Retina (tissue), 1 donor: Measurements from ENCODE around the gene ERFL.
"Not testable (repeated sequence)": the region's sequence is repeated elsewhere in the genome, so short reads cannot be mapped to it uniquely, and the experiment has no call there.

Experiments used
- DNase-seq: peaks from one replicate; pipeline ENCODE4 v3.0.0-alpha.2; 2016

ERFL gene

DNA sequence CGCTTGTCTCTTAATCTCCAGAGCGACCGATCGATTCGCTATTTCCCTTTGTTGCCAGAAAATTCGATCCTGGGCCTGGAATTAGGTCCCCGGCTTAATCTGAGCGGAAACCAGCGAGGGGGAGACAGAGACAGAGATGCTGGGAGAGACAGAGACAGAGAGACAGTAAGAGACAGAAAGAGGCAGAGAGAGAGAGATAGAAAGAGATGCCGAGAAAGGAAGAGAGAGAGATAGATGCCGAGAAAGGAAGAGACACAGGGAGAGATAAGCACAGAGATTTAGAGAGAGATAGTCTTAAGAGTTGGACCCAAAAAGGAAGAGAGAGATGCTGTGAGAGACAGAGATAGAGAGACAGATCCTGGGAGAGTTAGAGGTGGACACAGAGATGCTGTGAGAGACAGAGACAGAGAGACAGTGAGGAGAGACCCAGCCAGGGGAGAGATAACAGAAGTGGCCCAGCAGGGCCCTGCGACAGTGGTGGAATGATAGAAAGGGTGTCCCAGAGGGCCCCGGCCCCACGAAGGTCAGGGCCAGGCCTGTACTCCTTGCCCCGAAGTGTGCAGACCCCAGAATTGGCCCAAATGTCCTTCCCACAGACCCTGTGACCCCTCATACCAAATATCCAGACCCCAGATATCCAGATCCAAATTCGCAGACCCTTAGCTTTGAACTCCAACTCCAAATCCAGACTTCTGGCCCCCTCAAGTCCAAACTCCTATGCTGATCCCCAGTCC, 1.3 kb downstream of the ERFL start:
- DNase-seq = peak; percentile 26

DNA sequence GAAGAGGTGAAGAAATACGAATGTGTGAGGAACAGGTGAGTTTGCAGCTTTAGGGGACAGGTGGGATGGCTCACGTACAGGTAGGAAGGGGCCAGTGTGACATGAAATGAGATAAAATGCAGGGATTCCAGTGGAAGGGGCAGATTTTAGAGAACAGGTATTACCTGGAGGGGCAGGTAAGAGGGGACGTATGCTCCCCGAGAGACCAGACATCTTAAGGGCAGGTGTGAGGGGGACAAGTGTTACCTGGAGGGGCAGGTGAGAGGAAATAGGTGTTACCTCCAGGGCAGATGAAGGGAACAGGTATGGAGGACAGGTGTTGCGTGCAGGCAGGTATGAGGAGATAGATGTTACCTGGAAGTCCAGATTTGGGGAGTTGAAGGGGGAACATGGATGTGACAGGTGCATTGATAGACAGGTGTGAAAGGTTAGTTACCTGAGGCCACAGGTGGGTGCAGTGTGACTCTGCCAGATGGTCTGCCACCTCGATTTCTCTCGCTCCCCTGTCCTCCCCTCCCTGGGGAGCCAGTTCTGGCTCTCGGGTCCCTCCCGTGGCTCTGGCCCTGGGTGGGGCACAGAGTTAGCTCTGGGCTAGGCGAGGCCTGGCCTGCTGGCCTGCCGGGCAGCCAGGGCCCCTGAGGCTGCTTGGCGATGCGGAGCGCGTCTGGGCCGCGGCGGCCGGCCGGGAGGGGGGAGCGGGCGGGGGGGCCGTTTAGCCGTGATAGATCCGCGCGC, 2.1 kb downstream of the ERFL start:
- peak; percentile 37 for DNase-seq

DNA sequence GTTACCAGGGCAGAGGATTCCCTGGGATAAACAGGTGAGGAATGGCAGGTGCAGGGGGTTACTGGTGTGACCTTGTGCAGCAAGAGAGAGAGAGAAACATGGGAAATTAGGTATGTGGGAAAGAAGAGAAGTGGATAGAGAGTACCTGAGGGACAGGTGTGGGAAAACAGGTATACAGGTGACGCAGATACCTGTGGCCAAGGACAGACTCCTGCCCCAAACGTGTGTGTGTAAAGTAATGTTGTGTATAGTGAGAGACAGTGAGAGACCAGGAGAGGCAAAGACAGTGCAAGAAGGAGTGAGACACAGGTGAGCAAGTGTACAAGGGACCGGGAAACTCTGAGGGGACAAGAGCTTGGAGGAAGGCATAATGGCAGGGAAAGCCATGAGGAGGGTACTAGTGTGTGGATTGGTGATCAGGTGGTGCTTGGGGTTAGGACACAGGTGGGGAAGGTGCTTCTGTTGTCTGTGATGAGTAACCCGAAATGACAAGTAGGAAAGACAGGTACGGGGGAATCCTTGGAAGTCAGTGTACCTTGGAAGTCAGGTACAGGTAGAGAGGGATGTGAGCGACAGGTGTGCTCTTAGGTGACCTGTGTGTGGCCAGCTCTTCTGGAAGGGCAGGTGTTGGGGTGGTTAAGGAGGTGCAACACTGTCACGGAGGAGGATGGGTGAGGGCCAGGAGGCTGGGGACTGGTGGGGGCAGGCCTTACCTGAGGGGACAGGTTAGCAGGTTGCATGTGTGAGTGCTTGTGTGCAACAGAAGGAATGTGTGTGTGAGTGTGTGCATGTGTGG, 2.8 kb downstream of the ERFL start:
- no peak for DNase-seq

GRCh38 chr19:41924151-41925145, 3.8 kb downstream of the ERFL start:
- DNase-seq = no peak

DNA sequence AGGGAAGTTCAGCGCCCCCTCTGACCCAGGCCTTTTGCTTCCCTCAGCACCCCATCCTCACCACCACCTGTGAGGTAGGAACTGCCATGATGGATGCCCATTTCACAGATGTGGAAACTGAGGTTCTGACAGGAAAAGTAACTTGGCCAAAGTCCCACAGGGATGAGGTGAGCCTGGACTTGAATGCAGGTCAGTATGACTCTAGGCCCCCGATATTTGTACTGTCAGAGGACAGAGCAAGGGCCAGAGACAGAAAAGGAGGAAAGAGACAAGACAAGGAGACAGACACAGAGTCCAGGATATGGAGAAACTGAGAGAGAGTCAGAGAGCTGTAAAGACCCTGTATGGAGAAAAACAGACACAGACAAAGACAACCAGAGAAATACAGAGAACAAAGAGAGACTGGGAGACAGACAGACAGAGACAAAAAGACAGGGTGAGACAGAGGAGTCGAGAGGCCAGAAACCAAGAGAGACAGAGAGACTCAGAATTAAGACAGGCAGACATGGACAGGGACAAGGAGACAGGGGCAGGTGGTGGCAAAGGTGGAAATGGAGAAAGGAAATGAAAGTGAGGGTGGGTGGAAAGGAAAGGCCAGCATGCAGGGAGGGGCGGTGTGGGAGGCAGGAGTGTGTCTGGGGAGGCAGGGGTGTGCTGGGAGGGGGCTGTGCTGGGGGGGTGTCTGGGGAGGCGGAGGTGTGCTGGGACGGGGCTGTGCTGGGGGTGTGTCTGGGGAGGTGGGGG, 5.0 kb downstream of the ERFL start:
- DNase-seq = no peak

- DNase-seq = peak; percentile 25
Measured at GRCh38 chr19:41922585-41922984, 5.7 kb downstream of the ERFL start.

DNA sequence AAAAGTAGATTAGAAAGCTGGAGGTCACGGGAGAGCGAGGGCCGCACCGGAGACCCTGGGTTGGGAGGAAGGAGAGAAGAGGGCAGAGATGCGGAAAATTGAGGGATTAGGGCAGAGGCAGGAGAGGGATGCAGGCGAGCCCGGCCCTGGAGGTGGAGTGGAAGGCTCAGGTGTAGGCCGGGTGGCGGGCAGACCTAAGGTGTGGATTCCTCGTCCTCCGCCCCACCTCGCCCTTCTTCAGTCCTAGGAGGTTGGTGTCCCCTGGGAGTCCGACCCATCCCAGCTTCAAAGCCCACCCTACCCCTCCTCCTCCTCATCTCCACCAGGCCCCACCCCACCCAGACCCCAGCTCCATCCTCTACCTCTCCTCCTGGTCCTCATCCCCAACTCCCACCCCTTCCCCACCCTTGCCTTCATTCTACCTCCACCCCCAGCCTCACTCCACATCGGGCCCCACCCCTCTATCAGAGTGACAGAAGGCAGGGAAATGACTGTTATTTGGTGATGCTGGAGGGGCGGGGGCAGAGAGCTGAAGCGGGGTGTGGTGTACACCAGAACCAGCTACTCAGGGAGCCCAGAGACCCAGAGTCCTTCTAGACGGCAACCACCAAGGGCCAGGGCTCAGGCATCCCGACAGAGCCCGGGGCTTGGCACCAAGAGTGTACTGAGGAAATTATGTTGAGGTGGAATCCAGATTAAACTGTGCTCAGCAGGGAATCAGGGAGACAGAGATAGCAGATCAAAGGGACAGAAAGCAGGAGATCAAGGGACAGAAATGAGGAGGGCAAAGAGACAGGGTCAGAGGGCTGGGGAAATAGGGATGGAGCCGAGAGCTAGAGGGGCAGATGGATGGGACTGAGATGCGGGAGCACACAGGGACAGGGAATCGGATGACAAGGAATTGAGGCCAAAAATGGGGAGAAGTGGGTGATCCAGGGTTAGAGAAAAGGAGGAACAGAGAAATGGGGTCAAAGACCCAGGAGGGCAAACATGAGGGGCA, 6.4 kb downstream of the ERFL start:
- DNase-seq = no peak

DNA sequence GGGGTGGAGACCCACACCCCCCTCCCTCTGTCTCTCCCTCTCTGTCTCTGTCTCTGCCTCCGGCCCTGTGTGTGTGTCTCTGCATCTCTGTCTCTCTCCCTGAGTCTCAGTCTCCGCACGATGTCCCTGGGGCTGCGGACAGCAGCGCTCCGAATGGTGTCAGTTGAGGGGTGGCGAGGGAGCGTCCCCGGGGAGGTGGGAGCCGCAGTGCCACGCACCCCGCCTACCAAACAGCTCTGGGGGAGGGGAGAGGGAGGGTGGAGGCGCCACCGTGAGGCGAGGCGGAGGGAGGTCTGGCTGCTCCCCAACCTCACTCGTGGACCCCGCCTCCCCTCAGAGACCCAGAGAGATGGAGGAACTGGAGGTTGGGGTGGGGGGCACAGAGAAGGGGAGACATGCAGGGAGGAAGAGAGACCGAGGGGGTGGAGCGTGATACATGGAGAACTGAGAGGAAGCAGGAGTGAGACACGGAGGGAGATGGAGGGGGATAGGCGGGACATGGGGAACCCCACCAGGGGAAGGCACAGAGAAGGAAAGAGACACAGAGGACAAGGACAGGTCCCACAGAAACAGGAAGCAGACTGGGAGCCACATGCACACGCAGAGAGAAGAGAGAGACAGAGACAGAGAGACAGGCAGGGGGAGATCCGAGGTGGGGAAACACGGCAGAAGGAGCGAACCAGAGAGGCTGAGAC, 7.2 kb downstream of the ERFL start:
- no peak for DNase-seq

- no peak for DNase-seq
Measured at GRCh38 chr19:41919948-41920712, 8.1 kb downstream of the ERFL start.

- no peak for DNase-seq
Measured at GRCh38 chr19:41918653-41919244, 9.5 kb downstream of the ERFL start.

DNA sequence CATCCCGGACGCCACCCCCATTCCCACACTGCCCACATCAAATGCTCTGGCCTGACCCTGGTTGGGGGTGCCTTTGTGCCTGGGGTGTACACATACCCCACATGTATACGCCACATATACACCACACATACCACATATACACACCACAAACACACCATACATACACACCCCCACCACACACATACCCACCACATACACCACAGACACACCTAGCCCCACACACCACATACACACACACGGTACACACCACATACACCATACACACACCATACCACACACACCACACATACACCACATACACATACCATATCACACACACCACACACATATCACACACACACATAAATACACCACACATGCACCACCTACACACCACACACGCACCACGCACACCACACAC, 10.2 kb downstream of the ERFL start:
- no peak for DNase-seq

- DNase-seq = peak; percentile 28
Measured at GRCh38 chr19:41917676-41918075, 10.6 kb downstream of the ERFL start.

- DNase-seq = no peak
Measured at GRCh38 chr19:41915776-41916414, 12.4 kb downstream of the ERFL start.

GRCh38 chr19:41915021-41915775, 13.1 kb downstream of the ERFL start:
- DNase-seq = peak; percentile 34

DNA sequence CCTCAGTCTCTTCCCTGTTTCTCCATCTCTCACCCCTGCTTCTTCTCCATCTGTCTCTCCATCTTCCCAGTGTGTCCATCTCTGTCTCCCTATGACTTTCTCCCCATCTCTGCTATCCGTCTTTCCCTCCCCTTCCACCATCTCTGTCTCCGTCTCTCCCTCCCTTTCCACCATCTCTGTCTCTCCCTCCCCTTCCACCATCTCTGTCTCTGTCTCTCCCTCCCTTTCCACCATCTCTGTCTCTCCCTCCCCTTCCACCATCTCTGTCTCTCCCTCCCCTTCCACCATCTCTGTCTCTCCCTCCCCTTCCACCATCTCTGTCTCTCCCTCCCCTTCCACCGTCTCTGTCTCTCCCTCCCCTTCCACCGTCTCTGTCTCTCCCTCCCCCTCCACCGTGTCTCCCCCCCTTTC, 13.8 kb downstream of the ERFL start:
- DNase-seq = not testable (repeated sequence)

GRCh38 chr19:41913538-41914423, 14.5 kb downstream of the ERFL start:
- no peak for DNase-seq
